SK-N-SH (cell line): ENCODE results near the gene GSTM3. TPM values are rescaled to one million over a fixed set of nuclear protein-coding genes. Genes with fewer than 3 reads are reported as not detected.

Experiments
- CTCF ChIA-PET: fragments of 300-600, 350-600 bp; formaldehyde crosslinking; extraction: SDS; loops from one replicate; lab custom pipeline; 2021; lab: Yijun Ruan, JAX
- POLR2A ChIA-PET: fragments of 350-600 bp; sonication (Branson Sonifier 250); formaldehyde crosslinking; extraction: SDS; loops from one replicate; lab custom pipeline; 2020; ENCODE audit warnings: antibody characterized with exemption, inconsistent platforms; lab: Yijun Ruan, JAX
- DNase-seq: peaks from one replicate; pipeline ENCODE4 v3.0.0; 2012
- H2AFZ ChIP-seq: fragments of 200-600 bp; sonication (generic); 2 replicates; pipeline ENCODE4 v1.8.1; 2016; ENCODE audit warnings: antibody characterized with exemption, mild to moderate bottlenecking, low read depth
- H3F3A ChIP-seq: fragments of 200-600 bp; sonication (generic); replicated peaks from 2 replicates; pipeline ENCODE3; 2016; ENCODE audit warnings: antibody characterized with exemption, mild to moderate bottlenecking; ENCODE audit not compliant: insufficient read depth
- H3K27ac ChIP-seq, 2 experiments: fragments of 200-500 bp in 1 of 2; fragments of 200-600 bp in 1 of 2; sonication (Bioruptor generic) in 1 of 2; sonication (generic), shearing (Covaris generic) in 1 of 2; 2 replicates each; pipeline versions ENCODE4 v1.5.1 to v1.6.1; 2014 to 2016; ENCODE audit warnings: low read depth in 2 of 2, inconsistent platforms in 1 of 2, low read length in 1 of 2, mild to moderate bottlenecking in 1 of 2, mixed read lengths in 1 of 2
- H3K27me3 ChIP-seq: fragments of 200-600 bp; sonication (generic), shearing (Covaris generic); 2 replicates; pipeline ENCODE4 v1.6.1; 2016; ENCODE audit warnings: mixed run types; ENCODE audit not compliant: insufficient read depth
- H3K36me3 ChIP-seq, 2 experiments: fragments of 200-500 bp in 1 of 2; fragments of 200-600 bp in 1 of 2; sonication (Bioruptor generic) in 1 of 2; sonication (generic) in 1 of 2; replicated peaks in 1 of 2; 2 replicates each; pipeline versions ENCODE3 to v1.5.1; 2014 to 2016; ENCODE audit warnings: low read length in 1 of 2, mild to moderate bottlenecking in 1 of 2; ENCODE audit not compliant: insufficient read depth in 2 of 2, control insufficient read depth in 1 of 2
- H3K4me1 ChIP-seq, 2 experiments: fragments of 200-500 bp in 1 of 2; fragments of 200-600 bp in 1 of 2; sonication (Bioruptor generic) in 1 of 2; sonication (generic), shearing (Covaris generic) in 1 of 2; 2 replicates each; pipeline versions ENCODE4 v1.5.1 to v1.6.1; 2014 to 2016; ENCODE audit warnings: low read depth in 1 of 2, low read length in 1 of 2, mixed run types in 1 of 2; ENCODE audit not compliant: insufficient read depth in 2 of 2, control insufficient read depth in 1 of 2
- H3K4me2 ChIP-seq: fragments of 200-600 bp; sonication (generic), shearing (Covaris generic); 2 replicates; pipeline ENCODE4 v1.6.1; 2017; ENCODE audit warnings: mixed run types
- H3K4me3 ChIP-seq, 2 experiments: fragments of 200-500 bp in 1 of 2; fragments of 200-600 bp in 1 of 2; sonication (Bioruptor generic) in 1 of 2; sonication (generic), shearing (Covaris generic) in 1 of 2; 2 replicates each; pipeline versions ENCODE4 v1.5.1 to v1.8.1; 2014 to 2016; ENCODE audit warnings: low read depth in 2 of 2, inconsistent platforms in 1 of 2, low read length in 1 of 2, mild to moderate bottlenecking in 1 of 2, mixed read lengths in 1 of 2, moderate library complexity in 1 of 2
- H3K79me2 ChIP-seq: fragments of 200-600 bp; sonication (generic); 2 replicates; pipeline ENCODE4 v1.8.1; 2017; ENCODE audit warnings: mild to moderate bottlenecking; ENCODE audit not compliant: insufficient read depth
- H3K9ac ChIP-seq: fragments of 200-600 bp; sonication (generic); 2 replicates; pipeline ENCODE4 v1.6.1; 2017; ENCODE audit warnings: mixed run types
- H3K9me2 ChIP-seq: fragments of 200-600 bp; sonication (generic); 2 replicates; pipeline ENCODE4 v1.6.1; 2017; ENCODE audit warnings: mixed run types
- H3K9me3 ChIP-seq: fragments of 200-600 bp; sonication (generic); 2 replicates; pipeline ENCODE4 v1.6.1; 2017; ENCODE audit warnings: mixed run types, mild to moderate bottlenecking, moderate library complexity
- H4K20me1 ChIP-seq: fragments of 200-600 bp; sonication (generic); 2 replicates; pipeline ENCODE4 v1.6.1; 2017; ENCODE audit warnings: mild to moderate bottlenecking, mixed run types; ENCODE audit not compliant: insufficient read depth
- CHD2 ChIP-seq: fragments of 150-350 bp; IDR thresholded peaks from 2 replicates; pipeline ENCODE4 v1.6.1; 2018; ENCODE audit warnings: low read length; ENCODE audit not compliant: partially characterized antibody
- CTCF ChIP-seq: fragments of 200-600 bp; sonication (generic); IDR thresholded peaks from 2 replicates; pipeline ENCODE4 v1.6.1; 2017; ENCODE audit warnings: antibody characterized with exemption, mild to moderate bottlenecking, moderate library complexity
- EP300 ChIP-seq, 2 experiments: IDR thresholded peaks; 2 replicates each; pipeline versions ENCODE4 v1.4.0 to v1.6.1; 2012; ENCODE audit warnings: borderline replicate concordance in 1 of 2, low read depth in 1 of 2, low read length in 1 of 2
- RAD21 ChIP-seq: IDR thresholded peaks from 2 replicates; pipeline ENCODE4 v1.6.1; 2012; ENCODE audit warnings: mild to moderate bottlenecking, low read length
- RCOR1 ChIP-seq: fragments of 150-350 bp; IDR thresholded peaks from 2 replicates; pipeline ENCODE4 v1.6.1; 2017; ENCODE audit warnings: antibody characterized with exemption, low read length
- REST ChIP-seq: IDR thresholded peaks from 2 replicates; pipeline ENCODE4 v1.6.1; 2012; ENCODE audit warnings: mild to moderate bottlenecking, low read depth, low read length, moderate library complexity
- RXRA ChIP-seq: IDR thresholded peaks from 2 replicates; pipeline ENCODE4 v1.4.0; 2012; ENCODE audit warnings: low read depth, mild to moderate bottlenecking, borderline replicate concordance
- SIN3A ChIP-seq: IDR thresholded peaks from 2 replicates; pipeline ENCODE4 v1.6.1; 2012; ENCODE audit warnings: low read depth, mild to moderate bottlenecking, low read length, moderate library complexity, borderline replicate concordance
- TAF1 ChIP-seq: IDR thresholded peaks from 2 replicates; pipeline ENCODE4 v1.6.1; 2012; ENCODE audit warnings: low read depth, mild to moderate bottlenecking, low read length, moderate library complexity, borderline replicate concordance
- TEAD4 ChIP-seq: IDR thresholded peaks from 2 replicates; pipeline ENCODE4 v1.4.0; 2012; ENCODE audit warnings: mild to moderate bottlenecking, borderline replicate concordance; ENCODE audit not compliant: insufficient read depth
- YY1 ChIP-seq: IDR thresholded peaks from 2 replicates; pipeline ENCODE4 v1.4.0; 2012; ENCODE audit warnings: low read depth, mild to moderate bottlenecking
- WGBS: methylation state at CpG from one replicate; pipeline ENCODE4 v1.1.6; 2017; ENCODE audit warnings: low lambda C conversion rate; 5-methylcytosine and 5-hydroxymethylcytosine counted together
- polyA plus RNA-seq, 3 experiments: library from polyadenylated mRNA; depleted of rRNA; stranded (reverse); fragments of >200 nt; gene quantifications; 2 replicates each; pipeline ENCODE4 v1.2.3, GENCODE V29; 2012
- TF ChIP-seq, protein P1 (sequence below): IDR thresholded peaks from 2 replicates; pipeline ENCODE4 v1.4.0; 2012; ENCODE audit warnings: low read depth, borderline replicate concordance

The GSTM3 gene
- polyA plus RNA-seq, 1 of the 3 experiments (the other 2 are of a cell fraction): 86.6 TPM

GRCh38 chr1:109790329-109790728 lies 49.5 kb upstream of the GSTM3 start:
- Histone ChIP-seq H3K79me2 (no peaks in the 10 kb centered on the region), H2AFZ (peak overlapping the region; percentile 50; the same call in 1 of the 2 replicates), H3K36me3 (no peaks in the 10 kb centered on the region), H3K4me2 (no peak overlapping the region), H3K27me3 (no peaks in the 10 kb centered on the region), H3F3A (peaks cover 11% of the 10 kb centered on the region), H4K20me1 (no peaks in the 10 kb centered on the region), H3K4me1 (peaks cover 37 to 62% of the 10 kb centered on the region in 2 experiments), H3K27ac (no peak overlapping the region)
- CTCF ChIA-PET: interaction anchor here (0.7 to 27.7 kb wide), 3 partner anchors 13 to 260 kb away, joined by 3 to 822 read pairs (median 147); partner anchors contain the start of gene AHCYL1
- DNase-seq: no peak
- WGBS: 88% methylated on average over 2 of the region's 2 CpGs
- TF ChIP-seq CHD2 (no peak), RXRA (no peak), RCOR1 (no peak), REST (no peak), EP300 (IDR thresholded peaks at IDR 0.05; ENCODE audit: borderline replicate concordance in 1 of 2, low read depth in 1 of 2, low read length in 1 of 2) (no peak), SIN3A (no peak), TAF1 (no peak), TEAD4 (no peak), YY1 (no peak), RAD21 (no peak), CTCF (no peak)
- TF ChIP-seq, protein P1, sequence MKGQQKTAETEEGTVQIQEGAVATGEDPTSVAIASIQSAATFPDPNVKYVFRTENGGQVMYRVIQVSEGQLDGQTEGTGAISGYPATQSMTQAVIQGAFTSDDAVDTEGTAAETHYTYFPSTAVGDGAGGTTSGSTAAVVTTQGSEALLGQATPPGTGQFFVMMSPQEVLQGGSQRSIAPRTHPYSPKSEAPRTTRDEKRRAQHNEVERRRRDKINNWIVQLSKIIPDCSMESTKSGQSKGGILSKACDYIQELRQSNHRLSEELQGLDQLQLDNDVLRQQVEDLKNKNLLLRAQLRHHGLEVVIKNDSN: no peak
- TF ChIP-seq, all 33 proteins: peak for 0
- Histone ChIP-seq H3K4me3 (no peak overlapping the region), H3K9me3 (no peaks in the 10 kb centered on the region), H3K9ac (no peak overlapping the region), H3K9me2 (no peaks in the 10 kb centered on the region)
- POLR2A ChIA-PET: no interaction called here
